ENCODE results near the gene WHRN.

Gene WHRN

GRCh38 chr9:114484215-114484853 lies 20.9 kb downstream of the WHRN start:
- TF ChIP-seq FOXP2 (optimal IDR thresholded peaks at IDR 0.05; ENCODE audit: borderline replicate concordance, extremely low read depth, extremely low read length, insufficient read depth) (no peak), REST (IDR thresholded peaks at IDR 0.05; ENCODE audit: insufficient read depth in 1 of 2, low read depth in 2 of 2, low read length in 2 of 2) (no peak), TAF1 (IDR thresholded peaks at IDR 0.05; ENCODE audit: borderline replicate concordance, insufficient read depth, low read length) (no peak), SIN3A (IDR thresholded peaks at IDR 0.05; ENCODE audit: borderline replicate concordance, insufficient read depth, low read length) (no peak), POLR2AphosphoS5 (IDR thresholded peaks at IDR 0.05; ENCODE audit: low read depth, low read length) (no peak)

- TF ChIP-seq POLR2AphosphoS5 (IDR thresholded peaks at IDR 0.05; ENCODE audit: low read depth, low read length) = no peak
These were observed 21.8 kb downstream of the WHRN start for GRCh38 chr9:114483499-114483898.

GRCh38 chr9:114482593-114482992 lies 22.7 kb downstream of the WHRN start:
- TF ChIP-seq SIN3A (IDR thresholded peaks at IDR 0.05; ENCODE audit: borderline replicate concordance, insufficient read depth, low read length) = no peak
- TF ChIP-seq REST (IDR thresholded peaks at IDR 0.05; ENCODE audit: insufficient read depth in 1 of 2, low read depth in 2 of 2, low read length in 2 of 2) = no peak
- no peak for TF ChIP-seq TAF1 (IDR thresholded peaks at IDR 0.05; ENCODE audit: borderline replicate concordance, insufficient read depth, low read length)
- no peak for TF ChIP-seq POLR2AphosphoS5 (IDR thresholded peaks at IDR 0.05; ENCODE audit: low read depth, low read length)
- TF ChIP-seq FOXP2 (optimal IDR thresholded peaks at IDR 0.05; ENCODE audit: borderline replicate concordance, extremely low read depth, extremely low read length, insufficient read depth) = no peak

- TF ChIP-seq FOXP2 (optimal IDR thresholded peaks at IDR 0.05; ENCODE audit: borderline replicate concordance, extremely low read depth, extremely low read length, insufficient read depth) = no peak
- TF ChIP-seq REST (IDR thresholded peaks at IDR 0.05; ENCODE audit: insufficient read depth in 1 of 2, low read depth in 2 of 2, low read length in 2 of 2) = no peak
- no peak for TF ChIP-seq SIN3A (IDR thresholded peaks at IDR 0.05; ENCODE audit: borderline replicate concordance, insufficient read depth, low read length)
- no peak for TF ChIP-seq TAF1 (IDR thresholded peaks at IDR 0.05; ENCODE audit: borderline replicate concordance, insufficient read depth, low read length)
- TF ChIP-seq POLR2AphosphoS5 (IDR thresholded peaks at IDR 0.05; ENCODE audit: low read depth, low read length) = no peak
These were observed 23.5 kb downstream of the WHRN start for GRCh38 chr9:114481789-114482188.

- TF ChIP-seq POLR2AphosphoS5 (IDR thresholded peaks at IDR 0.05; ENCODE audit: low read depth, low read length) = no peak
- no peak for TF ChIP-seq TAF1 (IDR thresholded peaks at IDR 0.05; ENCODE audit: borderline replicate concordance, insufficient read depth, low read length)
- no peak for TF ChIP-seq REST (IDR thresholded peaks at IDR 0.05; ENCODE audit: insufficient read depth in 1 of 2, low read depth in 2 of 2, low read length in 2 of 2)
- TF ChIP-seq FOXP2 (optimal IDR thresholded peaks at IDR 0.05; ENCODE audit: borderline replicate concordance, extremely low read depth, extremely low read length, insufficient read depth) = no peak
- no peak for TF ChIP-seq SIN3A (IDR thresholded peaks at IDR 0.05; ENCODE audit: borderline replicate concordance, insufficient read depth, low read length)
These were observed 24.4 kb downstream of the WHRN start for GRCh38 chr9:114480746-114481435.
